Transverse colon (tissue), 4 donors: ENCODE data around the gene CYP2B6. TPM values are rescaled to one million over a fixed set of nuclear protein-coding genes. Genes with fewer than 3 reads are reported as not detected.

Source experiments
- DNase-seq: peaks from one replicate; pipeline ENCODE4 v3.0.0-alpha.2; 2019
- H3K27ac ChIP-seq, 4 donors: fragments of 200-600 bp; sonication (generic); 2 replicates each; pipeline ENCODE4 v1.5.1; 2016 to 2018; ENCODE audit warnings: inconsistent platforms in 4 of 4
- H3K27me3 ChIP-seq: fragments of 200-600 bp; sonication (generic); 2 replicates; pipeline ENCODE4 v1.5.1; 2017; ENCODE audit warnings: inconsistent platforms
- H3K36me3 ChIP-seq, 4 donors: fragments of 200-600 bp; sonication (generic); 2 replicates each; pipeline ENCODE4 v1.5.1; 2017 to 2019; ENCODE audit warnings: inconsistent platforms in 4 of 4
- H3K4me1 ChIP-seq, 4 donors: fragments of 200-600 bp; sonication (generic); 2 replicates each; pipeline ENCODE4 v1.5.1; 2017 to 2020; ENCODE audit warnings: inconsistent platforms in 4 of 4
- H3K4me3 ChIP-seq, 4 donors: fragments of 200-600 bp; sonication (generic); 1 replicate in 1 of 4; 2 replicates in 3 of 4; pipeline versions ENCODE4 v1.5.1 to v1.6.1; 2017 to 2019; ENCODE audit warnings: inconsistent platforms in 4 of 4
- H3K9me3 ChIP-seq, 2 donors: fragments of 200-600 bp; sonication (generic); 2 replicates each; pipeline ENCODE4 v1.5.1; 2017 to 2019; ENCODE audit warnings: inconsistent platforms in 2 of 2
- CTCF ChIP-seq, 5 experiments: fragments of 200-600 bp in 3 of 5; fragments of 450-650 bp in 2 of 5; sonication (generic) in 3 of 5; IDR thresholded peaks; 1 replicate in 2 of 5; 2 replicates in 3 of 5; pipeline ENCODE4 v1.5.1; 2016 to 2017; ENCODE audit warnings: antibody characterized with exemption in 5 of 5, inconsistent platforms in 3 of 5, mild to moderate bottlenecking in 2 of 5, moderate library complexity in 1 of 5
- EP300 ChIP-seq: sonication (generic); formaldehyde crosslinking; IDR thresholded peaks from one replicate; pipeline ENCODE4 v1.6.1; 2017; ENCODE audit warnings: antibody characterized with exemption, low read depth
- POLR2A ChIP-seq: fragments of 450-650 bp; IDR thresholded peaks from one replicate; pipeline ENCODE4 v1.6.1; 2016; ENCODE audit warnings: antibody characterized with exemption, mild to moderate bottlenecking, moderate library complexity
- POLR2AphosphoS5 ChIP-seq, 3 donors: sonication (generic); formaldehyde crosslinking; IDR thresholded peaks; one replicate each; pipeline ENCODE4 v1.6.1; 2016; ENCODE audit warnings: antibody characterized with exemption in 3 of 3
- WGBS, 2 donors: methylation state at CpG; one replicate each; pipeline ENCODE4 v1.1.5; 2018; ENCODE audit warnings: low coverage in 1 of 2; 5-methylcytosine and 5-hydroxymethylcytosine counted together
- in situ Hi-C, 4 donors: fragments of 200-750 bp; cut with MboI; loops; one replicate each; pipeline versions ENCODE4 v1.15.0 to v1.15.1; 2017; ENCODE audit warnings: low sequenced_read_pairs in 3 of 4, low pct_ligation_motif_present in 1 of 4, low pct_unique_long_range_greater_than_20kb in 1 of 4
- intact Hi-C: fragments of 100-400 bp; cut with DNase I; formaldehyde crosslinking; loops from one replicate; pipeline ENCODE4 v1.15.1; 2023; ENCODE audit warnings: low total_unique reads
- total RNA-seq, 4 donors: library from RNA; depleted of rRNA; stranded (reverse); fragments of >200 nt; gene quantifications; one replicate each; pipeline ENCODE4 v1.1.0, GENCODE V29; 2016

Gene CYP2B6
- total RNA-seq, 4 donors from 2014 or later: 1.4 to 9.7 (median 5.5) TPM

DNA sequence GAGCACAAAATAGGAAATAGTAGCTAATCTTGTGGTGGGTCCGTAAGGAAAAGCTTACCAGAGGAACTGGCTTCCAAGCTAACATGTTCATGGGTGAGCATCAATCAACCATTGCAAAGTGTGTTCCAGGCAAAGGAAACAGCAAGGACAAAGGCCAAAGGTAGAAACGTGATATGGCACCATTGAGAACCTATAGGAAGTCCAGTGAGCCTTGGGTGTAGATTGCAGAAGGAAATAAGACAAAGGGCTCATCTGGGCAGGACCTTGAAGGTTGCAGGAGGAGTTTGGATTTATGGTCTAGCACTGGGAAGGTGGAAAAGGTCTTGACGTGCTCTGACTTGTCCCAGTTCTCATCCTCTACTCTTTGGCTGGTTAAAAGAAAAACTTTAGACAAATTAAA lies 22.3 kb downstream of the CYP2B6 start:
- TF ChIP-seq POLR2AphosphoS5 (IDR thresholded peaks at IDR 0.05): no peak
- intact Hi-C loops: no loop called here
- 46 to 67% methylated on average over 2 to 3 of the region's 3 CpGs for WGBS, 2 donors

GRCh38 chr19:41014643-41015042 lies 23.6 kb downstream of the CYP2B6 start:
- no peak for TF ChIP-seq POLR2A
- TF ChIP-seq CTCF (IDR thresholded peaks at IDR 0.05): no peak
- no peak for TF ChIP-seq POLR2AphosphoS5 (IDR thresholded peaks at IDR 0.05)
- no peak for TF ChIP-seq EP300
- intact Hi-C loops: no loop called here
- 22 to 40% methylated on average over 1 of the region's 1 CpG for WGBS, 2 donors
- Histone ChIP-seq H3K27ac (no peak overlapping the region), H3K4me1 (no peaks in the 10 kb centered on the region), H3K4me3 (no peak overlapping the region), H3K9me3 (no peaks in the 10 kb centered on the region), H3K27me3 (peaks cover 5% of the 10 kb centered on the region), H3K36me3 (no peaks in the 10 kb centered on the region)
- in situ Hi-C loops: no loop called here
- no peak for DNase-seq

More for the DNA sequence above, 22.3 kb downstream of the CYP2B6 start:
- H3K27ac ChIP-seq: no peak overlapping the region
- no peaks in the 10 kb centered on the region for H3K4me1 ChIP-seq
- in situ Hi-C loops: no loop called here
- H3K9me3 ChIP-seq: no peaks in the 10 kb centered on the region
- no peak for DNase-seq
- peaks cover 5% of the 10 kb centered on the region for H3K27me3 ChIP-seq
- H3K36me3 ChIP-seq: no peaks in the 10 kb centered on the region
- no peak overlapping the region for H3K4me3 ChIP-seq

DNA sequence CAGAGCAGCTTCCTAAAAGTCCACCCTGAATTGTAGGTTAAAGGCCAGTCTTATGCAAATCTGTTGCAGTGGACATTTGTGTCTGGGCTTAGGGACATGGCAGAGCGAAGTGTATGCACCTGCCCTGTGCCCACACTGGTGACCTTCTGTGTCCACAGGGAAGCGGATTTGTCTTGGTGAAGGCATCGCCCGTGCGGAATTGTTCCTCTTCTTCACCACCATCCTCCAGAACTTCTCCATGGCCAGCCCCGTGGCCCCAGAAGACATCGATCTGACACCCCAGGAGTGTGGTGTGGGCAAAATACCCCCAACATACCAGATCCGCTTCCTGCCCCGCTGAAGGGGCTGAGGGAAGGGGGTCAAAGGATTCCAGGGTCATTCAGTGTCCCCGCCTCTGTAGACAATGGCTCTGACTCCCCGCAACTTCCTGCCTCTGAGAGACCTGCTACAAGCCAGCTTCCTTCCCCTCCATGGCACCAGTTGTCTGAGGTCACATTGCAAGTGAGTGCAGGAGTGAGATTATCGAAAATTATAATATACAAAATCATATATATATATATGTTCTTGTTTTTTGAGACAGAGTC lies 25.5 kb downstream of the CYP2B6 start:
- H3K27ac ChIP-seq: no peak overlapping the region
- in situ Hi-C loops: no loop called here
- no peaks in the 10 kb centered on the region for H3K9me3 ChIP-seq
- H3K36me3 ChIP-seq: no peaks in the 10 kb centered on the region
- no peak overlapping the region for H3K4me3 ChIP-seq
- H3K4me1 ChIP-seq: no peaks in the 10 kb centered on the region
- peaks cover 5% of the 10 kb centered on the region for H3K27me3 ChIP-seq
- no peak for DNase-seq
- TF ChIP-seq CTCF (IDR thresholded peaks at IDR 0.05): no peak
- no peak for TF ChIP-seq EP300
- TF ChIP-seq POLR2A: no peak
- TF ChIP-seq POLR2AphosphoS5 (IDR thresholded peaks at IDR 0.05): no peak
- WGBS, 2 donors: 78 to 90% methylated on average over 11 to 12 of the region's 12 CpGs
- intact Hi-C loops: no loop called here

DNA sequence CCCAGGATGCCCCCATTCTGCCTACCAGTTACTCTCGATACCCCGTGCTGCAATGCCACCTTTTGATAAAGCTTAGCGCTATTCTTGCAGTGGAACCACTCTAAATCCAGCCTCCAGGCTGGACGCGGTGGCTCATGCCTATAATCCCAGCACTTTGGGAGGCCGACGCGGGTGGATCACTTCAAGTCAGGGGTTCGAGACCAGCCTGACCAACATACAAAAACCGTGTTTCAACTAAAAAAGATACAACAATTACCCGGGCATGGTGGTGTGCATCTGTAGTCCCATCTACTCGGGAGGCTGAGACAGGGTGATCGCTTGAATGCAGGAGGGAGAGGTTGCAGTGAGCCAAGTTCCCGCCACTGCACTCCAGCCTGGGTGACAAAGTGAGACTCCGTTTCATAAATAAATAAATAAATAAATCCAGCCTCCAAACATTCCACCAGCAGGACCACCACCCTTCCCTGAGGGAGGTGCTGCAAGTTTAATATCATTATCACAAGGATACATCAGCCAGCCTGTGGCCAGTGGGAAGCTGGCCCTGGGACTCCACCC lies 27.7 kb downstream of the CYP2B6 start:
- in situ Hi-C loops (no loop called here), intact Hi-C loops (no loop called here)
- Histone ChIP-seq H3K27ac (no peak overlapping the region), H3K27me3 (no peaks in the 10 kb centered on the region), H3K9me3 (no peaks in the 10 kb centered on the region), H3K4me3 (no peak overlapping the region), H3K36me3 (no peaks in the 10 kb centered on the region), H3K4me1 (no peaks in the 10 kb centered on the region)
- no peak for TF ChIP-seq CTCF (IDR thresholded peaks at IDR 0.05)
- no peak for TF ChIP-seq POLR2A
- no peak for TF ChIP-seq EP300
- 95 to 98% methylated on average over 5 to 15 of the region's 15 CpGs for WGBS, 2 donors
- no peak for DNase-seq

- TF ChIP-seq CTCF (IDR thresholded peaks at IDR 0.05) (no peak), EP300 (no peak), POLR2A (no peak), POLR2AphosphoS5 (IDR thresholded peaks at IDR 0.05) (no peak)
- in situ Hi-C loops (no loop called here), intact Hi-C loops (no loop called here)
- 49 to 67% methylated on average over 2 to 5 of the region's 5 CpGs for WGBS, 2 donors
- H3K4me1 ChIP-seq: no peaks in the 10 kb centered on the region
- no peaks in the 10 kb centered on the region for H3K36me3 ChIP-seq
- no peak for DNase-seq
- H3K4me3 ChIP-seq: no peak overlapping the region
- no peaks in the 10 kb centered on the region for H3K27me3 ChIP-seq
- no peak overlapping the region for H3K27ac ChIP-seq
- no peaks in the 10 kb centered on the region for H3K9me3 ChIP-seq
Observed at GRCh38 chr19:41019346-41019745, 28.3 kb downstream of the CYP2B6 start.
